HepG2 (cell line): ENCODE results near the gene AMZ2.

ENCODE experiments used
- GTF2F1 ChIP-seq: fragments of 150-350 bp; IDR thresholded peaks from 2 replicates; pipeline ENCODE4 v1.6.1; 2014; ENCODE audit warnings: low read length
- KDM1A ChIP-seq: IDR thresholded peaks from 2 replicates; pipeline ENCODE4 v1.6.1; 2016; ENCODE audit warnings: missing compliant biosample characterization
- MTF1 ChIP-seq: sonication (generic); formaldehyde crosslinking; IDR thresholded peaks from 2 replicates; pipeline ENCODE4 v1.5.0; 2020; ENCODE audit warnings: missing genetic modification reagents
- POLR2A ChIP-seq, 2 experiments: IDR thresholded peaks; 2 replicates each; pipeline ENCODE4 v1.6.1; 2011; ENCODE audit warnings: low read depth in 2 of 2, low read length in 2 of 2, mild to moderate bottlenecking in 1 of 2, moderate library complexity in 1 of 2; ENCODE audit not compliant: insufficient read depth in 1 of 2
- PTBP1 ChIP-seq: fragments of 200-400 bp; formaldehyde crosslinking; IDR thresholded peaks from 2 replicates; pipeline ENCODE4 v1.6.1; 2018; ENCODE audit warnings: low read length, low read depth; ENCODE audit not compliant: poor library complexity, severe bottlenecking
- REXO4 ChIP-seq: sonication (generic); formaldehyde crosslinking; IDR thresholded peaks from 2 replicates; pipeline ENCODE4 v1.8.0; 2022; ENCODE audit warnings: missing genetic modification reagents, mild to moderate bottlenecking, borderline replicate concordance
- TAF1 ChIP-seq: sonication (generic); formaldehyde crosslinking; IDR thresholded peaks from 2 replicates; pipeline ENCODE4 v1.4.0; 2020; ENCODE audit warnings: missing genetic modification reagents
- U2AF1 ChIP-seq: fragments of 200-400 bp; formaldehyde crosslinking; optimal IDR thresholded peaks from 2 replicates; pipeline ENCODE3; 2017; ENCODE audit warnings: mild to moderate bottlenecking, low read depth, low read length
- ZNF260 ChIP-seq: sonication (generic); formaldehyde crosslinking; IDR thresholded peaks from 2 replicates; pipeline ENCODE4 v1.4.0; 2020; ENCODE audit warnings: missing genetic modification reagents, low read depth, mild to moderate bottlenecking, borderline replicate concordance
- ZNF816 ChIP-seq: sonication (generic); formaldehyde crosslinking; IDR thresholded peaks from 2 replicates; pipeline ENCODE4 v1.8.0; 2022; ENCODE audit warnings: missing genetic modification reagents, mild to moderate bottlenecking, borderline replicate concordance

- no peak for TF ChIP-seq KDM1A (CRISPR knock-in tag)
- no peak for TF ChIP-seq ZNF260
- TF ChIP-seq POLR2A (IDR thresholded peaks at IDR 0.05; ENCODE audit: insufficient read depth in 1 of 2, low read depth in 2 of 2, low read length in 2 of 2): peak; percentile 90 to 93
- peak; percentile 63; the same call in 1 of the 2 replicates for TF ChIP-seq REXO4
- no peak for TF ChIP-seq ZNF816 (CRISPR knock-in tag)
- no peak for TF ChIP-seq MTF1 (CRISPR knock-in tag)
- peak; percentile 95 for TF ChIP-seq TAF1 (CRISPR knock-in tag)
- peak; percentile 67 for TF ChIP-seq PTBP1
- TF ChIP-seq GTF2F1: no peak
- peak; percentile 31 for TF ChIP-seq U2AF1
Observed at GRCh38 chr17:68247445-68248198, at the start of gene AMZ2.
